ENCODE results near the gene SUOX. TPM values are rescaled to one million over a fixed set of nuclear protein-coding genes. Genes with fewer than 3 reads are reported as not detected.

SUOX gene
- total and polyA plus RNA-seq, 2 of the 4 experiments (the other 2 are of a cell fraction), result 17.8 to 19.4 TPM

DNA sequence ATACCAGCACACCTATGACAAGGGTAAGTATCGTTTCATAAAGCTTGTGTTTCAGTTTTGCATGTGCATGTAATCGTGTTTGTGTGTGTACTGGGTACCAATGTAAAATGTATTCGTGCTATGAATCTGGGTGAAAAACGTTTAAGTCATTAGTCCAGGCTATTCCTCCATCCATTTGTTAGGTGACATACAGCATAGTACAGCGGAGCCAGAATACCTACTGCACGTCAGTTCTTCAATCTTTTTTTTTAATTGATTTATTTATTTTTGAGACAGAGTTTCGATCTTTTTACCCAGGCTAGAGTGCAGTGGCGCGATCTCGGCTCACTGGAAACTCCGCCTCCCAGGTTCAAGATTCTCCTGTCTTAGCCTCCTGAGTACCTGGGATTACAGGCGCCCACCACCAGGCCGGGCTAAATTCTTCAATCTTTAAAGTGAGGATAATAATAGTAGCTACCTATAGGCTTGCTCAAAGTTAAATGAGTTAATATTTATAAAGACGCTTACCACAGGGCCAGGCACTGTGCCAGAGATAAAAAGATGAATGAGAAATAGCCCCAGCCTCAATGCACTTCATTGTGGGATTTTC is 44.0 kb downstream of the SUOX start:
- Histone ChIP-seq H2BK20ac (ENCODE audit: low read depth, low read length) (0 out of 2 replicates have a peak overlapping the region, but pooled peaks have one; percentile 6), H3K9me3 (ENCODE audit: control insufficient read depth, insufficient read depth, low read length) (no peaks in the 10 kb centered on the region), H2AK5ac (ENCODE audit: low read depth, low read length) (peak overlapping the region; percentile 41; the same call in 1 of the 2 replicates), H4K8ac (ENCODE audit: low read depth in 2 of 2, low read length in 2 of 2) (peak overlapping the region; percentile 12 to 91), H3K4me1 (ENCODE audit: control insufficient read depth, insufficient read depth, low read length) (no peaks in the 10 kb centered on the region; the same call in 1 of the 2 replicates), H3K4ac (ENCODE audit: low read depth, low read length) (peak overlapping the region; percentile 67), H3K79me1 (ENCODE audit: low read depth in 1 of 2, low read length in 2 of 2) (peaks cover 9 to 32% of the 10 kb centered on the region in 2 experiments), H3K27ac (ENCODE audit: insufficient read depth, low read length) (no peak overlapping the region), H3K9me1 (ENCODE audit: insufficient read depth, low read length) (no peaks in the 10 kb centered on the region), H3K36me3 (ENCODE audit: control insufficient read depth, insufficient read depth, low read length) (peaks cover 26% of the 10 kb centered on the region), H2AFZ (replicated peaks; ENCODE audit: low read length, poor library complexity) (peak overlapping the region; percentile 91), H3K14ac (replicated peaks; ENCODE audit: low read depth, low read length) (peak overlapping the region; percentile 62), H2AK9ac (replicated peaks; ENCODE audit: low read depth, low read length, poor library complexity) (peak overlapping the region; percentile 8), H3K4me2 (ENCODE audit: low read depth, low read length) (peak overlapping the region; percentile 79), H3K18ac (ENCODE audit: low read depth, low read length) (no peak overlapping the region; the same call in 1 of the 2 replicates), H3K27me3 (ENCODE audit: control insufficient read depth, insufficient read depth, low read length) (no peaks in the 10 kb centered on the region), H4K5ac (ENCODE audit: low read depth, low read length) (peak overlapping the region; percentile 75), H4K20me1 (ENCODE audit: insufficient read depth, low read length) (peaks cover 21% of the 10 kb centered on the region), H2BK15ac (ENCODE audit: low read depth, low read length) (no peak overlapping the region), H4K91ac (ENCODE audit: insufficient read depth, low read depth, low read length) (peak overlapping the region; percentile 66; the same call in 1 of the 2 replicates), H2BK120ac (ENCODE audit: low read depth, low read length) (peak overlapping the region; percentile 13; the same call in 1 of the 2 replicates), H3K4me3 (ENCODE audit: insufficient read depth, low read depth, low read length) (peak overlapping the region; percentile 40; the same call in 1 of the 2 replicates), H3K9ac (ENCODE audit: low read depth, low read length) (peak overlapping the region; percentile 38; the same call in 1 of the 2 replicates), H3K56ac (ENCODE audit: extremely low read depth, insufficient read depth, low read length) (0 out of 2 replicates have a peak overlapping the region, but pooled peaks have one; percentile 26), H3K23ac (ENCODE audit: low read depth, low read length) (peak overlapping the region; percentile 62; the same call in 1 of the 2 replicates), H2BK5ac (ENCODE audit: low read depth, low read length, poor library complexity, severe bottlenecking) (peak overlapping the region; percentile 51)
- no CpG with 5 or more reads among the region's 14 CpGs for WGBS, 2 experiments (ENCODE audit: extremely low coverage in 2 of 2, insufficient read length in 1 of 2)
- ATAC-seq (ENCODE audit: low read depth), result peak; percentile 3
- BruUV-seq (replicated peaks), result no TSS peak
- POLR2A ChIA-PET (ENCODE audit: unreplicated experiment), result no interaction called here
- dilution Hi-C loops (cut with HindIII; ENCODE audit: low sequenced_read_pairs, unreplicated experiment) (no loop called here), in situ Hi-C loops (cut with MboI; ENCODE audit: low sequenced_read_pairs) (no loop called here), intact Hi-C loops (cut with micrococcal nuclease) (loop anchor here (1.0 to 10.0 kb wide), 3 partner anchors 45 to 304 kb away; partner anchors contain the start of genes ORMDL2 and SARNP)
- DNase-seq, result no peak
- CTCF ChIA-PET, result interaction anchor here (0.6 to 1.5 kb wide), 4 partner anchors 32 to 303 kb away, joined by 3 to 5 read pairs (median 3); partner anchors contain the start of gene SUOX
- TF ChIP-seq RFX5 (IDR thresholded peaks at IDR 0.05; ENCODE audit: low read depth, low read length), result no peak
- no peak for TF ChIP-seq NFE2L2 (IDR thresholded peaks at IDR 0.05; ENCODE audit: low read depth, low read length)
- no peak for TF ChIP-seq RCOR1 (IDR thresholded peaks at IDR 0.05; ENCODE audit: insufficient replicate concordance, low read length)
- TF ChIP-seq RAD21 (IDR thresholded peaks at IDR 0.05; ENCODE audit: low read length), result no peak
- TF ChIP-seq MXI1 (IDR thresholded peaks at IDR 0.05; ENCODE audit: borderline replicate concordance, low read depth, low read length), result no peak
- no peak for TF ChIP-seq MAFK (IDR thresholded peaks at IDR 0.05; ENCODE audit: low read depth, low read length)
- TF ChIP-seq CTCF (conservative IDR thresholded peaks at IDR 0.05; ENCODE audit: low read depth, low read length), result no peak
- no peak for TF ChIP-seq POLR2A (IDR thresholded peaks at IDR 0.05; ENCODE audit: low read depth, low read length)
- TF ChIP-seq FOS (IDR thresholded peaks at IDR 0.05; ENCODE audit: low read depth, low read length), result no peak
- TF ChIP-seq CEBPB (IDR thresholded peaks at IDR 0.05; ENCODE audit: low read depth, low read length), result no peak
- TF ChIP-seq MAZ (IDR thresholded peaks at IDR 0.05; ENCODE audit: borderline replicate concordance, low read depth, low read length), result no peak
- TF ChIP-seq SMC3 (IDR thresholded peaks at IDR 0.05; ENCODE audit: low read depth, low read length), result no peak
- no peak for TF ChIP-seq USF2 (IDR thresholded peaks at IDR 0.05; ENCODE audit: low read depth, low read length)
- no peak for TF ChIP-seq BHLHE40 (IDR thresholded peaks at IDR 0.05; ENCODE audit: low read depth, low read length)
- no peak for TF ChIP-seq CHD1 (IDR thresholded peaks at IDR 0.05; ENCODE audit: low read depth, low read length)

Data from IMR-90 (cell line).